GM21367 (cell line): ENCODE data around the gene EN2.

Experiments
- ATAC-seq: cut with Tn5 transposase; IDR thresholded peaks from one replicate; pipeline ENCODE4 v1.9.1; 2021; ENCODE audit not compliant: unreplicated experiment

Gene EN2

DNA sequence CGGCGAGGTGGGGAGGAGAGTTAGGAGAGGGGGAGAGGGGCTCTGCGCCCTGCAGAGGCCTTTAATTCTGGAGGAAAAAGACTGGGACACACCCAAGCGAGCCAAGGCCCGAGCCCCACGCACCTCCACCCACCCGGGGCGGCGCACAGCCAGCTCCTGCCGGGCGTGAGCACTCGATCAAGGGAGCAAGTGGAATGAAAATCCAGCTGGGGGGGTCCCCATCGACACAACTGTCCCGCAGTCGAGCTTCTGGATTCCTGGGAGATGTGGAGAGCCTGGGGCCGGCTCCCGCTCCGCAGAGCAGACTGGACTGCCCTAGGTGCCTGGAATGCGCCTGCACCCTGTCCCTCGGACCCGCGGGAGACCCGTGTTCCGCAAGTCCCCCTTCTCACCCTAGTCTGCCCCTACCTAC is 7.4 kb upstream of the EN2 start:
- ATAC-seq = no peak

DNA sequence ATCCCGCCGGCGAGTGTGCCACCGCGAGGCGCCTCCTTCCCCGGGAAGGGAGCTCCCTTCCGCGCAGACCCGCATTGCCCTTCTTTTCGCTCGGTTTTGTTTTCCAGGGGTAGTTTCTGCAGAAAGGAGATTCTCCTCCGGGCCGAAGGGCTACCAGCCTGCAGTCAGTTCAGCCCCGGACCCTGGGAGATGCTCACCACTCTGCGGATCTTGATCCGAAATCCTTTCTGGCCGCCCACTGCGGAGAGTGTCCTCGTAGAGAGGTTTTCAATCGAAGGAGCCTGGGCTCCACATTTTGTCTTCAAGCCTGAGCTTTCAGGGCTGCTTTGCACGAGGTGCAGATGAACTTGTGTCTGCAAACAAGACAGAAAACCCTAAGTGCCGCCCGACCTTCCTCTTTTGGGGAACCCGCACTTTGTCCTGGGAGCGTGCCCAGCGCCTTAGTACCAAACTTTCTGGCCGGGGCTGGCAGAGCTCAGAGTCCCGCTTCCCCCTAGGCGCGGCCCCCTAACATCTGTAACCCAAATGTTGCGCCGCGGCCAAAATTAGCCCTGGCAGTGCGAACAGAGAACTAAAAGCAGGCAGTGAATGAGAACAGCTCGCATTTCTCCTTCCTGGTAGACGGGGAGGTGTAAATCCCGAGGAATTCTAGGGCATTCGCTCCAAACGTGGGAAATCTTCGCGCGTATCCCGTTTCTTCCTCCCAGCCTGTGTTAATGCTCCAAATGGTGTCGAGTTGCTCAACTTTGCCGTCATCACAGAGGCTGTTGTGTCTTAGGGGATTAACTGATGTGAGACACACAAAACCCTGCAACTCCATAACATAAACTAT is 6.7 kb upstream of the EN2 start:
- no peak for ATAC-seq

DNA sequence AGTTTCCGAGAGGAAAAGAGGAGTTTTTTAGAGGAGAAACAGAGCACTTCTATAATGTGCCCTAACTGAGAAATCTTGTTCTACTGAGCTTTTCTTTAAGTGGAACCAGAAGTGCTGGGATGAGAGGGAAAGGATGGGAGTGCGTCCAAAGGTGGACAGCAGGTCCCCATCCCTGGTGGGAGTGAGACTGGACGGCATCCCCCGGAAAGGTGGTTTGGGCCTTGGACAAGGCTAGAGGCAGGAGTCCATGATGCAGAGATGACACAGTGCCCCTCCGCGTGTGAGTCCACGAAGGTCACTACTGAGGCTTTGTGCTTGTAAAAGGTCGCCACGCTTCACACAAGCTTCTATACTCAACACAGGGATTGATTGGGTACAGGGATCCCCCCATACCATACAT is 6.1 kb upstream of the EN2 start:
- ATAC-seq = no peak

DNA sequence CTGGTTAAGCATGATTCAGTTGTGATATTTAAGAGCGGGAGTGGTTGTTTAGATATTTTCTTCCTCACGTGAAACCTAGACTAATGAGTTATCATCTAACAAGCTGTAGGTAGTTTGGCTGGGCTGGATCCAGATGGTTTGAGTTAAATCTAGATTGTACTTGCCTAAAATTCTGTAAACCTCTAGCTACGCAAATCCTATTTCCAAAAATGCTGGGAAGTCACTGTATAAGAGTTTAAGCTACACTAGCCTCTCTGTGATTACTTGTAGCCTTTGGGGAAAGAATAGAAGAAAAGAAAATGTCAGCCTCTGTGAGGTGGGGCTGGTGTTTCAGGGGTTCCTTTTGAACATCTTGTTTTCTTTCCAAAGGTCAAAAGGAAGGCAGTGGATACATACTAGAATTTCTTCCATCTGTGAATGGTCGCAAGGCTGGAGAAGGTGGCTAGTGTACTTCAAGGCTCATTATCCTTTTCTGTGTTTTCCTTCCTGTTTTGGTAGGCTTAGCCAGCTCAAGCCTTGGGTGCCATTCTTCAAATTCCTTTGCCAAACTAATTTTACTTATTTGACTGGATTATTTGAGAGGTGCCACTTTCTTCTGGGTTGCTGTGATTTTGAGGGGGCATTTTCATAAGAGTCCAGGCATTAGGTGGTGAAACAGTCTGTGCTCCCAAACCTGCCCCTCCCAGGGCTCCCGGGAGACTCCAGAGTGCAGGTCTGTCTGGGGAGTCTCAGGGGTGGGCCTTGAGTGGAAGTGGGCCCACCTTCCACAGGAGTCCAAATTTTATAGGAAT is 5.2 kb upstream of the EN2 start:
- no peak for ATAC-seq

DNA sequence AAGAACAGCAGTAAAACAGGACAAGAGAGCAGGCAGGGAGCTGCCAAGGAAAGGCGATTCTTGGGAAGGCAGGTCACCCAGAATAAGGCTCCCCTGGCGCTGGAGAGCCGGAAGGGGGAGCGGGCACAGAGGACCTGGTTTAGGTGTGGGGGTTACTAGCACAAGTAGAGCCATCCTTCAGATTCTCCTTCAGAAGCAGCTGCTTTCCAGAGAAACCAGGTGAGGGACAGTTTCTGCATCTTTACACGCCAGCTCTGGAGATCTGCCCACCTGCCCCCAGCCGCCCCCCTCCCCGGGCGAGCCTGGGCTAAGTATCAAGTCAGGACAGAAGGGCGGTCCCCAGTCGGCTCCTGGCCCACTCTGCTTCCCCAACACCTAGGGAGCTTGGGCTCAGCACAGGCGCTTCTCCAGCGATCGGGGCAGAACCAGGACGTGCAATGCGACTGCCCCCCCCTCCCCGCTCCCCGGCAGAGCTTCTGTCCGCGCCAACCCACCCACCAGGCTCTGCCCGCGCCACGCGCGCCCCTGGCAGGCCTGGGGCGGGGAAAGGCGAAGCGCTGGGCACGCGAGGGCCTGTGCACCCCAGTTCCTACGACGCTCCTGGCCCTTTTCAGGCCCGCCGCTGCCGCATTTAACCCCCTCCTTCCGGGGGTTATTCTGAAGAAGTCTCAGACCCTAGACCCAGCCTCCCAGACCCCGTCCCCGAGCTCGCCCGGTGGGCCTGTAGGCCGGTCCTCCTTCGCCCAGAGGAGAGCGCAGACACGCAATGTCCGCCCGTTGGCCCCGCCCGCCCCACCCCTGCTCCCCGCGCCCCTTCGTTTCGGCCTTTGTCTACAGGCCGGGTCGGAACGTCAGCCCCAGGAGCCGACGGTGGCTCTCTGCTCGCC is 4.4 kb upstream of the EN2 start:
- no peak for ATAC-seq

DNA sequence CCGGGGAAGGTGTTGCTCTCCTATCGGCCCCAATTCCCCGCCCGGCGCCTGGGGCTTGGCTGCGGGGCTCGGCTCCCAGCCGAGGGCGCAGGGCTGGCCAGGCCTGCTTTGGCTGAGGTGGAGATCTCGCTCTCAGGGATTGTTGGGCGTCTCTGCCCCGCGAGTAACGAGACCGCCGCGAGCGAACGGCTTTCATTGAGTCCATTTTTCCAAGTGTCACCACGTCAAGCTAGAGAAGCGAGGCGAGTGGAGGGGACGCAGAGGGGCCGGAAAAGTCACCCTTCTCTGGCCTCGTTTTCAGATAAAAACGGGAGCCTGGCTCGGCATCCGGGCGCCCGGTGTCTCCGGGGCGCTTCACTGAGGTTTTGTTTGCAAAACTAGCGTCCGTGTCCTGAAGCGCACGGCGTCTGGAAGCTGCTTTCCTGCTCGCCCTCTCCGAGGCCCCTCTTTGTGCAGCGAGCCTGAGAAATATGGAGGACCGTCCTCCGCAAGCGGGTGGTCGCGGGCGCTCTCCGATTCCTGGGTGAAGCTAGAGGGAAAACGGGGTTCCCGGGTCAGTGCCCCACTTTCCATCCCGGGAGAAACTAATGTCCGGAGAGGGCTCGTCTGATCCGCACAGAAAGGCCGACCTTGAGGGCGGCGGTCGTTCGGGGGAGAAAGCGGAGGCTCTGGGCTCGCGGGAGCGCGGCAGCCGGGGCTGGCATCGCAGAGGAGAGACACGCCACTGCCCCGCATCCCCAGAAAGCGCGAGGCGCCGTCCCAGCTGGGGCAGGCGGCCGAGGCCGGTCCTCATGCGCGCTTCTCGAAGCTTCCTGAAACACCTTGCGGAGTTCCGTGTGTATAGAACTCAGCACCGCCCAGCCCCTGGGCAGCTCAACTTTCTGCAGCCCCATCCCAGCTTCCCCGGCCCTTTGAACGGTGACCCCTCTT is 3.5 kb upstream of the EN2 start:
- ATAC-seq = no peak

DNA sequence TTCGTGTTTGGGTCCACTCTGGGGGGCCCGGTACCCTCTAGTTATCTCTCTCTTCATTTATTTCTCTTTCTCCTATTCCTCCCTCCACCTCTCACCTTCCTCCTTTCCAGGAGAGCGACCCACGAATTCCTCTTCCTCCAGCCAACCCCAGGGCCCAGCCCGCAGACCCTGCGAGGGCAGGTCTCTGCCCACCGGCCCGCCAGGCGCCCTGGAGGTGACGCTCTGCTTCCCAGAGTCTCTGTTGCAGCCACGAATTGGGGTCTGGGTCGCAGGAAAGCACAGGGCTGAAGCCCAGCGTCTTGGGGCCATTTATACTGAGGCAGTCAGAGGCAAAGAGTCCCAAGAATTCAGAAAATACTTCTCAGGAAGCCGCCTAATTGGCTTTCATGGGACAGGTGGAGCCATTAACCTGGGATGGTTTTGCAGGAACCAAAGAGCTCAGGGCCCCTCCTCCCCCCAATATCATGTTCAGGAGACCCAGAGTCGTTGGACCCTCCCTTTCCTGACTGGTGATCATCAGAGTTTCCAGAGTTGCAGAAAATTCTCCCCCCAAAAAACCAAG is 2.7 kb upstream of the EN2 start:
- ATAC-seq = no peak

DNA sequence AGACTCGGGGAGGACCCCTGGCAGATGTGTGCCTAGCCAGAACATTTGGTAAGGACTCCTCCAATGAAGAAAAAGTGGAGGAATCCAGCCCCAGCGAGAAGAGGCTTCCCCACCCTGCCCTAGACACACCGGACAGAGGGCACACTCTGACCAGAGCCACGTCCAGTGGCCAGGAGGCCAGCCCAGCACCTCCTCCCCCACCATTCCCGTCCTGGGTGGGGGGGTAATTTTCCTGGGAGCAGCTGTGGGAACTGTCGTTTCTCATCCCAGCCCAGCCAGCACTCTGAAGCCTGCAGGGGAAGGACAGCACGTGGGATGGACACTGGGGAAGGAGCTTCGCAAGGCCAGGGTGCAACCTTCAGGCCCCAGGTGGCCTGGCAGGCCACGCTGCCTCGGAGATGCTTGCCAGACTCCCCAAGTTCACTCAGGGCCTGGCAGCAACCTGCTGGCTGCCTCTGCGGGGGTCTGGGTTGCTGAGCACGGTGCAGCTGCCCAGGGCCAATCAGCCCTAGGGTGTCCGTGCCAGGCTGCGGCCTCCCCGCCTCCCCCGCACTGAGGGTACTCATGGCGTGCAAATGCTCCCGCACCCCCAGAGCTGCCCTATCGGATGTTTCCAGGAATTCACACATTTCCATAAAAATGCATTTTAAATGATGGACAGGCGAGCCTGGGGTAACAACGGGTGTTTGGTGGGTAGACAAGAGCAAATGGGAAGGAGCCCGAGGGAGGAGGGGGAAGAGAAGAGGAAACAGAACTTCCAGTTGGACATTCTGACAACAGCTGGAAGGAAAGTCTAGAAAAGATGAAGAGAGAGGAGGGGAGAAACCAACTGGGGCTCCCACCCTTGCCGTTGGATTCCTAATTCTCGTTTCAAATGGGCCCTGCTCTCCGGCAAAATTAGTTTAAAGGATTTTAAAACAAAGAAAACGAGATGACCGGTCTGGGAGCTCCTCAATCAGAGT is 1.9 kb upstream of the EN2 start:
- ATAC-seq = no peak

DNA sequence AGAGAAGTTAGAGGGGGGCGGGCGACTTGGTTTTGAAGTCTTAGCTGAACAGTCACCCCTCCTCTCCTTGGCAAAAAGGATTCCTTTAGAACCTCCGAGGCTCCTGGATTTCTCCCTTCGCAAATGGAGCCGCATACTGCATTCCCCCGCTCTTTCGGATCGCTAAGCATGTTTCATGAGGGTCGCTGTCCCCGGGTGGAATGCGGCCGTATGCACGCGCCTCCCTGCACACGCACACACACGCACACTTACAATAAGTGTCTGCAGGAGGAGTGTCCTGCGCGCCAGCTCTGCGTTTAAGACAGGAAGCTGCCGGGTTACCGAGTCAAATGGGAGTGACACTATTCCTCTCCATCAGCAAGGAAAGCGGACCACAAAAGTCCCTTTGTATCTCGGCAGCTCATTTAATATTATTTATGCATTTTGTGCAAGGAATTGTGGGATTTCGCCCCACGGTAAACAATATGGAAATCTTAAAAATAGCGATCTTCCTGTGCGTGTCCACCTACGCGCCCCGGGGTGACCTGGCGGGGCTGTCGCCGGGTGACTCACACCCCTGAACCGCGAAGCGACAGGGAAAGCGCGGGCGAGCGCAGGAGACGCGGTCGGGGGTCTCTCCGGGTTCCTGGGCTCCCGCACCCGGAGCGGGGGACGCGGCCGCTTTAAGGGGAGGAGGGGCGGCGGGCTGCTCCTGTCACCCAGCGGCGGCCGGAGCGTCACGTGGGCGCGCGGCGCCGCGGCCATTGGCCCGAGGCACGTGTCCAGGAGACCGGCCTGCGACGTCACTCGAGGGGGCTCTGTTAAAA is 988 bp upstream of the EN2 start:
- no peak for ATAC-seq

DNA sequence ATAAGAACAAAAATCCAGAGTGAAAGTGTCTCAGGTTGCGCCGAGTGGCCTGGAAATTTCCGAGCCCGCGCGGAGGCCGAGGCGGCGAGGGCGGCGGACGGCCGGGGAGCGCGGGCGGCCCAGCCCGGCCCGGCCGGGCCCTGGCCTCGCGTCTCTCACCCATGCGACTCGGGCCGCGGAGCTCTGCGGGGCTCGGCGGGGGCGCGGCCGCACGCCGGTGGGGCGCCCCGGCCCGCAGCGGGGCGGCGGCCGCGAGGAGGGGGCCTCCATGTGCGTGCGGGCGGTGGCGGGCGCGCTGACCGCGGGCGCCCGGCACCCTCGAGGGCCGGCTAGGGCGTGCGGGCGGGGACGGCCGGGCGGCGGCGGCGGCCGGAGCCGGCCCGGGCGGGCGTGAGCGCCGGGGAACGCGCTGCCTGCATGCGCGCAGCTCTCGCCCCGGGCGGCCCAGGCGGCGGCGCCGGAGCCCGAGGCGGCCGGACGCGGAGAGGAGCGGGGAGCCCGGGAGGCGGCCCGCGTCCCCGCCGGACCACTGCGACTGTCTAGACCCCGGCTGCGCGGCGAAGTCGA is 302 bp upstream of the EN2 start:
- ATAC-seq = no peak

DNA sequence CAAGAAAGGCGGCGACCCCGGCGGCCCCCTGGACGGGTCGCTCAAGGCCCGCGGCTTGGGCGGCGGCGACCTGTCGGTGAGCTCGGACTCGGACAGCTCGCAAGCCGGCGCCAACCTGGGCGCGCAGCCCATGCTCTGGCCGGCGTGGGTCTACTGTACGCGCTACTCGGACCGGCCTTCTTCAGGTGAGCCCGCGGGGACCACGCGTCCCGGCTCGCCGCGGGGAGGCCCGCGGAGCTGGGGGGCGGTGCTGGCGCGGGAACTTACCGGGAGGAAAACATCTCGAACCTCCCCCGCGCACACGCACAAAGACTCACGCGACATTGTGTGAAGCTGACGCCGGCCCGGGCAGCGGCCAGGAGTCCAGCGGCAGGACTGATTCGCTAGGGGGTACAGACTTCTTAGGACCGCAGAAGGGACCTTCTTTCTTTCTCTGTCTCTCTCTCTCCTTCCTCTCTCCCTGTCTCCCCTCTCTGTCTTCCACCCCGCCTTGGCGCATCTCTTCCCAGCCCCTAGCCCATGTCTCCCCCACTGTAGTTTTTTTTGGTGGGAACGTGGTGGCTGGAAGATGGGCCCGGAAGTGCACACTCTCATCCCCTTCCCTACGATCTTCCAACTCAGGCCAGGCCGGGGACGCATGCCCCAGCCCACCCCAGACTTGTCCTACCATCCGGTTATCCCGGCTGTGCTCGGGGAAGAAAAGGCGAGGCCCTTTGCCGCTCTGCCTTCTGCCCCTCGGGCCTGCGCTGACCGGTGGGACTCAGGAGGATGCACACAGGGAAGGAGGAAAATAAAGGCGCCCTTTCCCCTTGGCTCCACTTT is 1.2 kb downstream of the EN2 start:
- no peak for ATAC-seq

DNA sequence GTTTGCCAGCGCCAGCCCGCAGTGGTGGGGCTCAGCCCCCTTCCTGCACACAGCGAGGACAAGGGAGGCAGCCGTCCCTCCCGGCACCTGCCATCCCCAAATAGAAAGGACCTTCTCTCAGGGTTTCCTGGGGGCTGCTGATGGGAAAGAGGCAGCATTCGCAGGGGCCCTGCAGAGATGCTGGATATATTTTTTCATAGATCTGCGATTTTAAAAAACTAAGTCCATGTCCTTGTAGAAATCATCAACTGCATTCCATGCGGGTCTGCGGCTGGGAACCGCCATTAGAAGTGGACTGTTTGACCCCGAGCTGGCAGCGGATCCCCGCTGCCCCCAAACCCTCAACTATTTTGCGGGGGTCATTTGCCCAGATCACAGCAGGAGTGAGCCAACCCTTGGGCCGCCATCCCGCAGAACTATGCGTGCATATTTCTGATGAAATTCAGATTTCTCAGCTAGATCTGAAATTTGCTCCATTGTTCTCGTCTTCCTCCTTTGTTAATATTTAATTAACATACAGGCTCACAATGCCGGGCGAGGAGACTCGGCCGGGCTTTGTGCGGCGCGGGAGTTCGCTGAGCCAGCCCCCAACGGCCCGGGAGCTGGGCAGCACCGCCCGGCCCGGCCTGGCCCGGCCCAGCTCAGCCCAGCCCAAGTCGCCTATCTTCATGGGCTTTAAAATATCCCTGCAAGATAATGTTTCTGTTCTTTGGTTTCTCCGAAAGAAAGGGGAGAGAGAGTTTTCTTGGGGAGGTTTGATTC is 2.0 kb downstream of the EN2 start:
- no peak for ATAC-seq

DNA sequence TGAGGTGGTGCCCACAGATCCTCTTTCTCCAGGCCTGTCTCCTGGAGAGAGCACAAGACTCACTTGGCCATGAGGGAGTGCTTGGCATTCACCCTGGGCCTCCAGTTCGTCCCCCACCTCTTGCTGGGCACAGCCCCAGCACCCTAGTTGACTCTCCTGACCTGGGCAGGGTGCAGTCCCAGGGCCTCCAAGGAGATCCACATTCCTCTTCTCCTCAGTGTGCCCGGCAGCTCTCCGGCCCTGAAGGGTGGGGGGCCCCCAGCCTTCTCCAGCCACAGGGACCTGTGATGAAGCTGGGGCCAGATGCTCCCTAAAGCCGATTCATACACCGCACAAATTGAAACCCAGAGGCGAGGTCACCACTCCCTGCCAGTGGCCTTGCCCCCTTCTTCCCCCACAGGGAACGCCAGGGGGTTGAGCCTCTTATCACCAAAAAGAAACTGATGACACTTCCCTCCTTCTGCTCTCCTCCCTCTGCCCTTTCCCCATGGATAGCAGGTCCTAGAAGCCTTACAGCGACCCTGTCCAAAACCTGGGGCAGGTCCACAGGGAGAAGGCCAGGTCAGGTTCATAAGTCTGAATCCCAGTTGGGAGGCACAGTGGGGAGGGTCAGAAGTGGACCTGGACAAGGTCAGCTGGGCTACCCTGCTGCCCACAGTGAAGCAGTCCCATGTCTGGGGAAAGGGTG is 3.1 kb downstream of the EN2 start:
- ATAC-seq = no peak

DNA sequence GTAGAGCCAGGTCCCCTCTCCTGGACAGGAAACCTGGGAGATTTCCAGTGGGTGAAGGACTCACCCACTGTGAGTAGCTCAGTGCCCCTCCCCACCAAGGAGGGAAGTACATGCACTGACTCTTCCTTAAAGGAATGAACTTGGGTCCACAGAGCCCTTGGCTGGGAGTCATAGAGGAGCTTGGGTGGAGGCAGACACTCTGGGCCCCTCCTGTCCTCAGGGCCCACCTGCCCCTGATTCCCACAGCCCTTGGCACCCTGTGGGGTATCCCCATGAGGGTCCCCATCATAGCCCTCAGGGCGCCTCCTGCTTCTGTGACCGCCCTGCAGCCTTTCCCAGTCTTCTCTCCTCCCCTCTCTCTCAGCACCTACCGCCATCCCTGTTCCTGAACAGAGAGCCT is 3.7 kb downstream of the EN2 start:
- ATAC-seq = no peak

DNA sequence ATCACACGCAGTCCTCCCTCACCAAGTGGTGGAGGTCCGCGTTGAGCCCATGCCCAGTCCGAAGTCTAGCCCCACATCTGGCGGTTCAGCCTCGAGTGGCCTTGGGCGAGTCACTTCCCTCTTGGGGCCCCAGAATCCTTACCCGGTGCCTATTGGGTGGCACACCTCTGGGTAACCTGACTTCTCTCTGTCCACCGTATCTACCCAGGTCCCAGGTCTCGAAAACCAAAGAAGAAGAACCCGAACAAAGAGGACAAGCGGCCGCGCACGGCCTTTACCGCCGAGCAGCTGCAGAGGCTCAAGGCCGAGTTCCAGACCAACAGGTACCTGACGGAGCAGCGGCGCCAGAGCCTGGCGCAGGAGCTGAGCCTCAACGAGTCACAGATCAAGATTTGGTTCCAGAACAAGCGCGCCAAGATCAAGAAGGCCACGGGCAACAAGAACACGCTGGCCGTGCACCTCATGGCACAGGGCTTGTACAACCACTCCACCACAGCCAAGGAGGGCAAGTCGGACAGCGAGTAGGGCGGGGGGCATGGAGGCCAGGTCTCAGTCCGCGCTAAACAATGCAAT is 4.3 kb downstream of the EN2 start:
- ATAC-seq = no peak
